ENCODE measurements around the gene SULT1E1.
"Not testable (repeated sequence)": the region's sequence is repeated elsewhere in the genome, so short reads cannot be mapped to it uniquely, and the experiment has no call there.

SULT1E1 gene

GRCh38 chr4:69843932-69844331 is 16.0 kb downstream of the SULT1E1 start:
- no peak for DNase-seq

- no peak for DNase-seq
These were observed 16.6 kb downstream of the SULT1E1 start for GRCh38 chr4:69843301-69843700.

DNA sequence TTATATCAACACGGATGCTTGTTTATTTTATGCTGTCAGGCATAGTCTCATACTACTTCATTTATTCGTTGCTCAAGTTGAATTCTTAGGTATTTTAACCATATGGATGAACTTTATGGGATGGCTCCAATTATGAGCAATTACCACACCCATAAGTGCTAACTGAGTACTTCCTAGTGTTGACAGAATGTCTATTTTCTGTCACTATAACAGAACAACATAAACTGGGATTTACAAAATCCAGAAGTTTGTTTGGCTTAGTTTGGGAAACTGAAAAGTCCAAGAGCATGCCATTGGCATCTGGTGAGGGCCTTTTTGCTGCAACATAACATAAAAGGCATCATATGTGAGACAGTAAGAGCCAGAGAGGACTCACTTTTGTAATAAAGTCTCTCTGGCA is 21.0 kb downstream of the SULT1E1 start:
- no peak for DNase-seq

- no peak for DNase-seq
These were observed 23.7 kb downstream of the SULT1E1 start for GRCh38 chr4:69836287-69836686.

- DNase-seq = no peak
These were observed 24.2 kb downstream of the SULT1E1 start for GRCh38 chr4:69835766-69836165.

GRCh38 chr4:69833251-69833650 is 26.7 kb downstream of the SULT1E1 start:
- DNase-seq = no peak

DNA sequence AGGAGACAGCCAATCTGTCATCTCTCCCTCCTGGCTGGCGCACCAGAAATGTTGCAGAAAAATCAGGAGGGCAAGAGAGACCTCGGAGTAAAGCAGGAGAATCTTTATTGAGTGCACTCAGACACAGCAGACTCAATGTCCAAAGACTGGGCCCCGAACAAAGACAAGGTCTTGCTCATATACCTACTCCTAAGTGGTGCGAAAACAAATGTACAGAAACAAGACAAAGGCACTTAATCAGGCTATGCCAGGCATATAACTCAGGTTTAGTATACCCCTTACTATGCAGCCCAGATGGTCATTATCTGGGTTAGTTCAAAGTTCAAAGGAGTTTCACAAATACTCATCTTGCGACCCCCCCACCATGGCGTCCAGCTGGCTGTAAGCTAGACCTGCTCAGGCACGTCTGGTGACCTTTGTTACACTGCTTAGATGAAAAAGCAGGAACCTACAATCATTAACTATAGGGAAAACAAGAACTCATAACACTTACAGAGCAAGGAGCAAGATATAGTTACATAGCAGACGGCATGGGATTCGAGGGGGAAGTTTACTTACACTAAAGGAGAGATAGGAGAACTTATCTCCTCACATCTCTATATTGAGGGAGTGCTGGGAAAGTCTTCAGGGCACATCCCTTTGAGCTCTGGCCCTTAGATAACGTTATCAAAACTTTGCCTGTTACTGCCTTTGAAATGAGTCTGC is 27.5 kb downstream of the SULT1E1 start:
- no peak for DNase-seq

DNA sequence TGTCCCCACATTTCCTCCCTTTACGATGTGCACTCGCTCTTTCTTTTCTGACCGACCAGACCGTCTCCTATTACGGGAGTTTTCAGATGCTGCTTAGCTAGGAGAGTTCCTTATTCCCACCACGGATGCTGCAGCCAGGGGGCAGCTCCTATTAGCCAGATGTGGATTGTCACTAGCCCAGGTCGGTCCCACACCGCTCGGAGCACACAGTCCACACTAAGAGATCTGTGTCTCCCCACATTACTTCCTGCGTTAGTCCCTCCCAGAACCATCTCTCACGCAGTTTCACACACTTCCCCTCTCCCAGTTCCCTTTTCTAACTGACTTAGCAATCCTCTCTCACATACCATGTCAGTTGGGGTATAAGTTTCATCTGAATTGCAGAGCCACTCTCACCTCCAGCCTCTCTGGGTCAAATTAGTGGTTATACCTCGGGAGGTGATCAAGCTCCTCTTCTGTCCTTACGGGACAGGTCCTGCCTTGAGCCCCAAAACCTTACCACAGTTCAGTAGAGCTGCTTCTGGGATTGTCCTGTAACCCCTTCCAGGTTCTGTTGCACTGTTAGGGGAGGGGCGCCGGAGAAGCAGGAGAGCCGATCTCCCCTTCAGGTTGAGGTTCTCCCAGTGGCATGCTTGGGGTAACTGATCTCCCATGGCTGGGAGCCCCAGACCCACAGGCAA is 28.2 kb downstream of the SULT1E1 start:
- DNase-seq = peak in 8 of 58 donors; percentile 1 to 5 (median 4)

DNA sequence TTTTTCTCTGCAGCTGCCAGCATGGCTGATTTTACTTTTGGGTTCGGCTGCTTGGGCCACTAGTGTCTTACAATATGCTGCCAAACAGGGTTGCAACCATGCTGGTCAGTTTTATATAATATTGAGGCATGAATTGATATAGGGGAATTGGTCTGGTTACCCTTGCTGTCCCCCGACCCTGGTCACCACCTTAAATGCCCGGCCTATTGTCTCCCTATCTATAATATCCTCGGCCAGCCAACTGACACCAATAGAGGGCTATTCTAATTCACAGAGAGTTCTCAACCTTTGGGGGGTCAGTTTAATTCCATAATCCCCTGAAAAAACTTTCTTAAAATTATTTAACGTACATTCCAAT is 28.7 kb downstream of the SULT1E1 start:
- no peak for DNase-seq

DNA sequence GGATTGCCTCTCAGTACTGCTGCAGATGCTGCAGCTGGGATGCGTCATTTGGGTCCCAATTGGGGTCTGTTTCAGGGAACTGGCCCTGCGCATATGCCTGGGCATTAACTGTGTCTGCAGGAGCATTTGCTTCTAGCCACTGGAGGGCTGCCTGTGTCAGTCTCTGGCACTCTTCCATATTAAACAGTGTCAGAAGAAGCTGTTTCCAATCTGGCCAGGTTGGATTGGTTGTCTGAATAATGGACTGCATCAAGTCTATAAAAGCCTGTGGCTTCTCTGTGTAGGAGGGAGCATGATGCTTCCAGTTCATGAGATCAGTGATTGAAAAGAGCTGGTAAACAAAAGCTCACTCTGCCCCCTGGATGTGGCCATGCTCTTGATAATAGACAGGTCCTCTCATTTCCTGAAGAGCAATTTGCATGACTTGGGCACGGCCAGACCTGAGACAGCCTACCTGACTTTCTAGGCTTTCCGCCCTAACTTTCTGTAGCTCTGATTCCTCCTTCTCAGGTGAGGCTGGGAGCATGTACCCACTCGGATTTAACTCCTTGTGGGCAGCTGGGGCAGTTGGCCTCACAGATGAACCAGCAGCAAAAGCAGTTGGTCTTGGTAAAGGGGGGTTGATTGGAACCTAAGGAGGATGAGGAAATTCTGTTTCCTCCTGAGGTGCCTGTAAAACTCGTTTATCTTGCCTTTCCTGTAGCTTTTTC is 29.2 kb downstream of the SULT1E1 start:
- DNase-seq = no peak

- DNase-seq = no peak
These were observed 29.8 kb downstream of the SULT1E1 start for GRCh38 chr4:69830192-69830559.

DNA sequence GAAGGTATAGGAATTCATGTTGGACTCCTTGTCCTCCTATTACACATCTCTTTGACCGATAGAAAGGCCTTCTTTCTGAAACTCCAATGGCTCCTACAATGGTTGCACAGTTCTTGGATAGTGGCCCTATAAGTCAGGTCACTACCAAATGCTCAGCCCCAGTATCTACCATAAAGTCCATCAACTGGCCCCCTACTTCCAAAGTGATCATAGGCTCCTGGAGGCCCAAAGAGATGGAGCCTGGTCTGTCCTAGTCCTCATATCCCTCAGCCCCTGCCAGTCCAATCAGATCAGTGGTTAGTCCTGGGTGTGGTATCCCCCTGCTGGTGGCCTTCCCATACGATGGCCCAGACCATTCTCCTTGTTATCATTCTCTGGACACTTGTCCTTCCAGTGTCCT is 30.3 kb downstream of the SULT1E1 start:
- no peak for DNase-seq

- no peak for DNase-seq
These were observed 31.1 kb downstream of the SULT1E1 start for GRCh38 chr4:69828828-69829227.

GRCh38 chr4:69825056-69825455 is 34.9 kb downstream of the SULT1E1 start:
- not testable (repeated sequence) for DNase-seq

DNA sequence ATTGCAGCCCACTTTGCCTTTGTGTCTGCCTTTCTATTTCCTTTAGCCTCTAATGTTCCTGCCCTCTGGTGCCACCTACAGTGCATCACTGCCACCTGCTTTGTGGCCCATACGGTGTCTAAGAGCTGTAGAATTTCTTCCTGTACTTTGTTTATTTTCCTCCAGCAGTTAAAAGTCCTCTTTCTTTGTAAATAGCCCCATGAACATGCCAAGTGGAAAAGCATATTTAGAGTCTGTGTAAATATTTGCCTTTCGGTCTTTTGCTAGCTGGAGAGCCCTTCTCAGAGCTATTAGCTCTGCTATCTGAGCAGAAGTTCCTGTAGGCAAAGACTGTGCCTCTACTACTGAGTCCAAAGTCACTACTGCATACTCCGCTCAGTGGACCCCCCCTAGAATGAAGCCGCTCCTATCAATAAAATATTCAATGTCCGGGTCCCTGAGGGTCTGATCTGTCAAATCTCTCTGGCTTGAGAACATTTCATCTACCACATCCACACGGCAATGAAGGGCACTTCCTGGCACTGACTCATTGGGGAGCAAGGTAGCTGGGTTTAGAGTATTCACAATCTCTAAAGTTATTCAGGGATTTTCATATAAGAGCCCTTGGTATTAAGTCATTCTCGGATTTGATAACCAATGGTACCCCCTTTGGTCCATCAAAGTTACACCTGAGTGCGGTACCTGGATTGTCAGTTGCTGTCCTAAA is 36.3 kb downstream of the SULT1E1 start:
- DNase-seq = no peak

GRCh38 chr4:69823048-69823447 is 36.9 kb downstream of the SULT1E1 start:
- DNase-seq = no peak

DNA sequence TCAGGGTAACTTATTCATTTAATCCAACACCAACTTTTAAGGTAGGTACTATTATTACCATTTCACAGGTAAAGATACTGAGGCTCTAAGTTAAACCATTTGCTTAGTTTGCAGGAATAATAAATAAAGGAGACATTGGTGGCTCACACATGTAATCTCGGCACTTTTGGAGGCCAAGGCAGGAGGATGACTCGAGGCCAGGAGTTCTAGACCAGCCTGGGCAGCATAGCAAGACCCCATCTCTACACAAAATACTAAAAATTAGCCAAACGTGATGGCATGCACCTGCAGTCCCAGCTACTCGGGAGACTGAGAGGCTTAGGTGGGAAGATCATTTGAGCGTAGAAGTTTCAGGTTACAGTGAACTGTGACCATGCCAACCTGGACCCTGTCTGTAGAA is 37.7 kb downstream of the SULT1E1 start:
- DNase-seq = no peak

- DNase-seq = no peak
These were observed 41.8 kb downstream of the SULT1E1 start for GRCh38 chr4:69818060-69818639.

GRCh38 chr4:69816236-69816635 is 43.7 kb downstream of the SULT1E1 start:
- DNase-seq = no peak

DNA sequence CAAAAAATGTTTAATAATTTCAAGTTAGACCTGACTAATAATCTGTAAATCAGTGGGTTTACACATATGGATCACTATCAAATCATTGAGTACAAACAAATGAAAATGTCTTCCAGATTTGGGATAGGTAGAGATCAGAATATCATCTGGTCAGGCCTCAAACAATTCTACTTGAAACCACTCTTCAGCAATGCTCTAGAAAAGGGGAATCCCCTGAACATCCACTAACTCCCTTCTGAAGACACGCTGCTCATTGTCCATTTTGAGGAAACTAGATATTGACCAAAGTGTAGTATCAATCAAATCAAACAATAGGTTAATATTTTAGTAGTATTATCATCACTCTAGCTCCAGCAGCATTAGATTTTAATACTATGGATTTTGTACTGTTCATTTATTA is 46.3 kb downstream of the SULT1E1 start:
- no peak for DNase-seq

DNA sequence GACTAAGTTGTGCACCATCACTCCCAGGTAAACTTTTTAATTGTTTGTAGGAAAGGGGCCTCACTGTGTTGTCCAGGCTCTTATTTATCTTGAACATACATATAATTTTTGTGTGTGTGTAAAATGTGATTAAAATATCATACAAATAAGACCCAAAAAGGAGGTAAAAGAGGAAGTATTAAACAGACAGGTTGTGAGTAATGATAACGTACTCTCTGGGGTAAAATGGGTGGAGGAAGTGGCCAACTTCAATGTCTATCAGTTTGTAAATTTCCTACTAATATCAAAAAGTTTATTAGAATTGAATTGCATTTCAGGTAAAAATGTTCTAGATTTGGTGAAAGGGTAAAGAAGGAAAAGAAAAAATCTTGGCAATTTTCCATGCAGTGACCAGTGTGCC is 48.8 kb downstream of the SULT1E1 start:
- no peak for DNase-seq

- no peak for DNase-seq
These were observed 59.3 kb downstream of the SULT1E1 start for GRCh38 chr4:69800599-69800998.
